CD4-positive, alpha-beta T cell treated with Interleukin-6 for 4 hours (primary cell): ENCODE measurements around the gene LEMD3.

ENCODE experiments used
- DNase-seq: peaks from one replicate; pipeline ENCODE4 v3.0.0-alpha.2; 2020; ENCODE audit warnings: mixed read lengths

The LEMD3 gene

DNA sequence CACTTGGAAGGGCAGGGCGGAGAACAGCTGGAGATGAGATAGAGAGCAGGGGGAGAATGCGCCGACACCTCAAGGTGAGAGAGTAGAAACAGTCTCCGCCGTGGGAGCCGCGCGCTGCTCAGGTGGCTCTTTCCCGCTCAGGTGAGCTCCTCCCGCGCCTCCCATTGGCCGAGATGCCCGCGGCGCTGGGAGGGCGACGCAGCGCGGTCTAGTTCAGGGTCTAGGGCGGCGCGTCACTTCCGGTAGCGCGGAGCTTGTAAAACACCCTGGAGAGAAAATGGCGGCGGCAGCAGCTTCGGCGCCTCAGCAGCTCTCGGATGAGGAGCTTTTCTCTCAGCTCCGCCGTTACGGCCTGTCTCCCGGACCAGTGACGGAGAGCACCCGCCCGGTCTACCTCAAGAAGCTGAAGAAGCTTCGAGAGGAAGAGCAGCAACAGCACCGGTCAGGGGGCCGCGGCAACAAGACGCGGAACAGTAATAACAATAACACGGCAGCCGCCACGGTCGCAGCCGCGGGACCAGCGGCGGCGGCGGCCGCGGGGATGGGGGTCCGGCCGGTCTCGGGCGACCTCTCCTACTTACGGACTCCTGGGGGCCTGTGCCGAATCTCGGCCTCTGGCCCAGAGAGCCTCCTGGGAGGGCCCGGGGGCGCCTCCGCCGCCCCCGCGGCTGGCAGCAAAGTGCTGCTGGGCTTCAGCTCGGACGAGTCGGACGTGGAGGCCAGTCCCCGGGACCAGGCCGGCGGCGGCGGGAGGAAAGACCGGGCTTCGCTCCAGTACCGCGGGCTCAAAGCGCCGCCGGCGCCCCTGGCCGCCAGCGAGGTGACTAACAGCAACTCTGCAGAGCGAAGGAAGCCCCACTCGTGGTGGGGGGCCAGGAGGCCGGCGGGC is at the start of gene LEMD3:
LEMD3 (plus strand) TSS at position 264 of the 889 bp plus-strand sequence; CDS start at position 278, 14 bp downstream.
- peak; percentile 96 for DNase-seq

- peak; percentile 3 for DNase-seq
These were observed 48.1 kb upstream of the LEMD3 start, which contains the start of gene WIF1 for GRCh38 chr12:65121049-65121955. WIF1 (minus strand) TSS chr12:65121305; CDS start chr12:65121191, 114 bp downstream.

DNA sequence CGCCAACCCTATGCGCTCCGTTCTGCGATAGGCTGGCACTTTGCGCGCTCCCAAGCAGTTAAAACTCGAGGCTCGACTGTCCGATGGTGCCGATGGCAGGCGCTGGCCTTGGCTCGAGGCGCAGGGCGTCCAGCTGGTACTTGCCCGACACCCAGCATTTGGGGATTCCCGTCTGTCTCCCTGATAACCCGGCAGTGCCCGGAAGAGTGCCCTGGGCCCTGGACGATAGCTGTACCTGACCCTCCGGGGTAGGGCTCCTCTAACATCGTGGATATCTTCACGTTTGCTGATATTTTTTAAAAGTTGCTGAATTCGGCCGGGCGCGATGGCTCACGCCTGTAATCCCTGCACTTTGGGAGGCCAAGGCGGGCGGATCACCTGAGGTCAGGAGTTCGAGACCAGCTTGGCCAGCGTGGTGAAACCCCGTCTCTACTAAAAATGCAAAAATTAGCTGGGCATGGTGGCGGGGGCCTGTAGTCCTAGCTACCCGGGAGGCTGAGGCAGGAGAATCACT is 47.4 kb upstream of the LEMD3 start:
- no peak for DNase-seq

GRCh38 chr12:65122703-65123102 is 46.7 kb upstream of the LEMD3 start:
- DNase-seq = no peak

DNA sequence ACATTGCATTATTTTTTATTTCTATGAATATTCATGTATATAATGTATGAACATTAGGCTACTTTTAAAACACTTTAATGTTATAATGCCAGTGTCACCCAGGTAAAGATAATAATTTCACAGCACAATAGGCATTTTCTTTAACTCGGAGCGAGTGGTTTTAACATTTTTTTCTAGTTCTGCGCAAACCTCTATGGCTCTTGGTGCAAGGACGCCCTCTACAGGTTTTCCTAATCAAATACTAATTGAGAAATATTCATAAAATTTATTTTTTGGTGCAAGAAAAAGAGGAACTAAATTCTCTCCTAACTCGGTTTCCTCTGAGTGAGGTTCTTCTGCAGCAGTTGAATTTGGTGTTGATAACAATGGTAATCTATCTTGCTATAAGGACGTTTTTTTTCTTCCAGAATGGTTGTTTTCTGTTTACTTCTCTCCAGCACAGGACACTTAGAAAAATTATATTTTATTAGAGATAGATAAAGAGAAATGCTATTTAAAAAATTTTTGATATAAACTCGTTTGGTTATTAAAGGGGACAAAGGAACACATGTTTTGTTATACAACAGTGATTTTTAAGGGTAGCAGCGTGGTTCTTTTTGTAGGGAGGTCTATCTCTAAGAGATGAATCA is 45.8 kb upstream of the LEMD3 start:
- no peak for DNase-seq

DNA sequence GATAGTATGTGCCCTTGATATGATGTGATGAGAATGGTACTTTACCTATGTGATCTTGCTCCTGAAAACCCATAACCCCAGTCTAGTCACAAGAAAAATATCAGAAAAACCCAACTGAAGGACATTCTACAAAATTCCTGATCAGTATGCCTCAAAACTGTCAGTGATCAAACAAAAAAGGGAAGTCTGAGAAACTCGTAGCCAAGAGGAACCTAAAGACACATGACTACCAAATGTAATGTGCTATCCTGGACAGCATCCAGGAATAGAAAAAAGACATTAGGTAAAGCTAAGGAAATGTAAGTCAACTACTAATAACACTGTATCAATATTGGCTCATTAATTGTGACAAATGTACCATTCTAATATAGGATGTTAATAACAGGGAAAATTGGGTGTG is 44.1 kb upstream of the LEMD3 start:
- no peak for DNase-seq

- DNase-seq = no peak
These were observed 43.4 kb upstream of the LEMD3 start for GRCh38 chr12:65125975-65126374.

DNA sequence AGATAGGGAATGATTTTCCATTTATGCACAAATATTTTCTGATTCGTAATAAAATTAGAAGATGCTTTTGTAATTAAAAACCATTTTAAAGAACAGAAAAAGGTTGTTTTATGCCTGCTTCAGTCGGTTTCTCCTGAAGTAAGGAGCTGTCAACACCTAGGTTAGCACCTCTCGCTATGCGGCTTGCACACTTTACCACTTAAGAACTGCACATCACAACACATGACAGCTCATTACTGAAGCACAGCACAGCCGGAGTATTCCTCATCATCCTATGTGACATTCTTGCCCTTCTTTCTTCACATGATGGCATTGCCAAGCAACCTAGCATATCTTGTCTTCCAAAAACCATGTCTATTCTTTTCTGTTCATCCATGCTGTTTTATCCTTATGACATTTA is 42.9 kb upstream of the LEMD3 start:
- DNase-seq = no peak

- no peak for DNase-seq
These were observed 35.5 kb upstream of the LEMD3 start for GRCh38 chr12:65133879-65134278.

- DNase-seq = no peak
These were observed 30.0 kb upstream of the LEMD3 start for GRCh38 chr12:65139389-65139788.

GRCh38 chr12:65140738-65141137 is 28.6 kb upstream of the LEMD3 start:
- no peak for DNase-seq

DNA sequence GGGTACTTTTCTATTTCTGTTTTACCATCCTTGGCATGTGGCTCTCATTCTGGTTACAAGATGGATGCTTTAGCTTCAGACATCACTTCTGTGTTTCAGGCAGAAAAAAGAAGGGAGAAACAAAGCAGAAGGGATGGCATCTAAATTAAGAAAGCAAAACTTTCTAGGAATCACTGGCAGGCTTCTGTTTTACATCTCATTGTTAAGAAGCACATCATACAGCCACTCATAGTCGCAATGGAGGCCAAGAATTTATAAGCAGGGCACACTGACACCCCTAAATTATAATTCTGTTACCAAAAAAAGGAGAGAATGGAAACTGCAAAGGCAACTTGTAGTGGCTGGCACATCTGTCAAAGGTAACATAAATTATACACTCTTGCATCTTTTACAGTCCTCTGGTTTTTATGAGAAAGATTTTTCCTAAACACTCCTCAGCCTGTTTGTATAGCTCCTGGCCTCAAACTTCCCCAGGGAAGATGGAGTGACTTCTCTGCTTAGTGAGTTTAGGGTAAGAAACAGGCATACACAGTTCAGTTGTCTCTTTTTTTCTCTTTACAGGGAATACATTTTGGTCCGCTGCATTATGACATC is 22.0 kb upstream of the LEMD3 start:
- no peak for DNase-seq

DNA sequence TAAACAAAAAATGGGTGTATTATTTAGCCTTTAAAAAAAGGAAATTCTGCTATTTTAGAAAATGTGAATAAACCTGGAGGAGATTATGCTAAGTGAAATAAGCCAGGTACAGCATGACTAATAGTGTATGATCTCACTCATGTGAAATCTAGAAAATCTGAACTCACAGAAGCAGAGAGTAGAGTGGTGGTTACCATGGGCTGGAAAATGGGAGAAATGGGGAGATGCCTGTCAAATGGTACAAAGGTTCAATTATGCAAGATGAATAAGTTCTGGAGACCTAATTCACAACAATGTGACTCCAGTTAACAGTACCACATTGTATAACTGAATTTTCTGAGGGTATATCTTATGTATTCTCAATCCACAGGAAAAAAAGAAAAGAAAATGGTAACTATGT is 17.4 kb upstream of the LEMD3 start:
- DNase-seq = no peak

DNA sequence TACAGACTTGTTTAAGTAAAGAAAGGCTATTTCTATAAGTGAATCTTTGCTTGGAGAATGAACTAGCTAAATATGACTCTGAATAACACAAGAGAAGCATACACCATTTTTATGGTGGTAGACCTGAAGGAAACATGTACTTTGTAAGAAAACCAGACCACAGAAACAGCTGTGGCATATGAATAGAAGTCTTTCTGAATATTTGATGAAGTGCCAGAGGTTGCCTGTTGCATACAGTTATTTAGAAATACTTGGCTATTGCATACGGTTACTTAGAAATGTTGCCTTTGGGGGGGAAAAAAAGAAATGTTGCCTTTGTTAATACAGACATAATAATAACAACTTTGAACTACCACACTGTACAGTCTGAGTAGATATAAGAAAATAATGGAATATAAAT is 16.8 kb upstream of the LEMD3 start:
- DNase-seq = no peak

- DNase-seq = no peak
These were observed 13.6 kb upstream of the LEMD3 start for GRCh38 chr12:65155784-65156183.

DNA sequence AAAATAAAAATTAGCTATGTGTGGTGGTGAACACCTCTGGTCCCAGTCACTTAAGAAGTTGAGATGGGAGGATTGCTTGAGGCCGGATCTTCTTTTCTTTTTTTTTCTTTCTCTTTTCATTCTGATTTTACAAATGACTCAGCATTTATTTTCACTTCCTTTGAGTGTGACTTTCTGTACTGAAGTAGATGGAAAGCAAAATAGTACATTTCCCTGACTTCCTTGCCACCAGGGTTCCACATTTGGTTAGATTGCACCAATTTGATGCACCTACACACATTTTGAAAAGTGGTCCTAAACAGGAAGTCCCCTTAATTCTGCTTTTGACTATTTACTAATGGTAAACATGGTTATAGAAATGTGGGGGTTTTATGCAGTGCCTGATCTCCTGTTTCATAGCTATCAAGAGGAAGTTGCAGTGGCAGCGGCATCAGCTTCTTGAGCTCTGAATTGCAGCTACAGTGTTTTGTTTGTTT is 13.0 kb upstream of the LEMD3 start:
- DNase-seq = no peak

GRCh38 chr12:65157091-65157490 is 12.3 kb upstream of the LEMD3 start:
- DNase-seq = no peak

DNA sequence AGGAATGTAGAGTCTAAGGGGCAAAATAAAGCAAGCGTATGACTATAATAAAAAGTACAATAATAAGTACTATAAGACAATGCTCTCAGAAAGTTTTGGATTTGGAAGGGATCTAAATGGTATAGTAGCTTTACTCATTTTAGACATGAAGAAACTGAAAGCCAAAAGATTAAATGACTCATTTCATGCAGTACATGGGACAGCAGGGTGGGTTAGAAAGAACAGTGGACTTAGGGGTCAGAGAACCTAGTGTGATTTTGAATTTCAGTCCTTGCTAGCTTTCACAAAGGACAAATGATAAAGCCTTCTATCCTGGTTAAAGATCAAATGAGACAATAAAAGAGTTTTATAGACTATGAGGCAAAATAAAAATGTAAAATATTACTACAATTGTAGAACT is 6.8 kb upstream of the LEMD3 start:
- no peak for DNase-seq

DNA sequence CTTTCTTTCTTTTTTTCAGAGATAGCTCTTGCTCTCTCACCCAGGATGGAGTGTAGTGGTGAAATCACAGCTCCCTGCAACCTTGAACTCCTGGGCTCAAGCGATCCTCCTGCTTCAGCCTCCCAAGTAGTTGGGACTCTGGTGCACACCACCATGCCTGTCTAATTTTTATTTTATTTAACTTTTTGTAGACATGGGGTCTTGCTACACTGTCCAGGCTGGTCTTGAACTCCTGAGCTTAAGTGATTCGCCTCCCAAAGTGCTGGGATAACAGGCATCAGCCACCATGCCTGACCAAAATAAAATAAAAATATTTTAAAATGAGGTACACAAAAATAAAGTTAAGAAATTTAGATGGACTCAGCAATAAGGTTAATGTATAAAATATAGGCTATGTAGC is 5.1 kb upstream of the LEMD3 start:
- DNase-seq = no peak

GRCh38 chr12:65164774-65165173 is 4.6 kb upstream of the LEMD3 start:
- no peak for DNase-seq

DNA sequence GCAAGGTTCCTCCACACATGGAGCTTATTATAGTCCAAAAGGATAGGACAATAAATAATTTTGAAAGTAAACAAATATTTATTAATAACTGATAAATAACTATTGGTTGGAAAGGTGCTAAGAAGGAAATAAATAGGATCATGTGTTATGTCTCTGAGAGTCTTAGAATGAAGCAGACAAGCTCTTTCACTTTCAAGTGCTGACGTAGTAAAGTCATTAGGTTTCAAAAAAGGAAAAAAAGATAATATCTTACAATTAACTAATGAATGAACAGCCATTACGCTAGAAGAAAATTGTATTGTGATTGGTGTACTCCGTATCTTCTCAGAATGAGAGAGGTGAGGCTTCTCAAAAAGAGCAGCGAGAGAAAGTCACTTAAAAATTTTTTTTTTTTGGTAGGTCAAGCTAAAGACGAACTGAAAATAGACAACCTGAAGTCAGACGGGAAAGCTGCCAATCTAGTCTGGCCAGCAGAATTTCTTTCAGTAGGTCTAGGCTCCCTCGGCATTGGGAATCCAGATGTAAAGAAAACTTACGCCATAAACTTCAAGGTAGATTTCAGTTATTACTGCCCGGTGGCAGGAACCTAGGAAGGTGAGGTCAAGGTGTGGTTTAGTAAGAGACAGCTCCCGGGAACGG is 583 bp upstream of the LEMD3 start:
- no peak for DNase-seq
